Right lobe of liver (tissue), 6 donors: ENCODE measurements around the gene FBXO2. TPM values are rescaled to one million over a fixed set of nuclear protein-coding genes. Genes with fewer than 3 reads are reported as not detected.
A peak's percentile ranks its signal among the peaks of the same experiment; 100 is the strongest.

Source experiments
- ATAC-seq, 4 donors: fragments of 200-7000 bp; cut with Tn5 transposase; one replicate each; pipeline ENCODE4 v1.9.1; 2020; ENCODE audit warnings: mild to moderate bottlenecking in 4 of 4, moderate library complexity in 4 of 4
- DNase-seq, 3 donors: peaks; one replicate each; pipeline ENCODE4 v3.0.0-alpha.2; 2020
- H3K27ac ChIP-seq, 3 donors: fragments of 200-600 bp; one replicate each; pipeline ENCODE4 v1.8.0; 2022
- H3K27me3 ChIP-seq, 2 donors: fragments of 200-600 bp; one replicate each; pipeline ENCODE4 v1.8.0; 2022
- H3K36me3 ChIP-seq, 4 donors: fragments of 200-600 bp; sonication (generic) in 1 of 4; one replicate each; pipeline versions ENCODE4 v1.5.1 to v1.8.0; 2017 to 2022; ENCODE audit warnings: control low read depth in 1 of 4
- H3K4me1 ChIP-seq, 4 donors: fragments of 200-600 bp; sonication (generic) in 1 of 4; one replicate each; pipeline versions ENCODE4 v1.5.1 to v1.8.0; 2017 to 2022; ENCODE audit warnings: control low read depth in 1 of 4
- H3K4me3 ChIP-seq, 3 donors: fragments of 200-600 bp; one replicate each; pipeline ENCODE4 v1.8.0; 2022
- H3K9me3 ChIP-seq, 4 donors: fragments of 200-600 bp; sonication (generic) in 1 of 4; one replicate each; pipeline versions ENCODE4 v1.5.1 to v1.8.0; 2017 to 2022; ENCODE audit warnings: control low read depth in 1 of 4
- CTCF ChIP-seq, 4 donors: fragments of 200-600 bp in 3 of 4; fragments of 450-650 bp in 1 of 4; IDR thresholded peaks; one replicate each; pipeline versions ENCODE4 v1.5.1 to v1.8.0; 2016 to 2022; ENCODE audit warnings: antibody characterized with exemption in 4 of 4, mild to moderate bottlenecking in 2 of 4
- POLR2A ChIP-seq: fragments of 450-650 bp; IDR thresholded peaks from one replicate; pipeline ENCODE4 v1.6.1; 2017; ENCODE audit warnings: antibody characterized with exemption, mild to moderate bottlenecking
- WGBS: methylation state at CpG from one replicate; pipeline ENCODE4 v1.1.6; 2018; ENCODE audit warnings: low coverage, low lambda C conversion rate; ENCODE audit not compliant: insufficient coverage; ENCODE audit errors: missing lambda C conversion rate; 5-methylcytosine and 5-hydroxymethylcytosine counted together
- intact Hi-C, 2 donors: fragments of 100-400 bp; cut with DNase I; formaldehyde crosslinking; loops; one replicate each; pipeline versions ENCODE4 v1.11.2 to v1.14.1; 2022
- long read RNA-seq: library from polyadenylated mRNA; unstranded; transcript quantifications from one replicate; pipeline ENCODE4 v2.0.0, GENCODE V29; 2019
- total RNA-seq, 6 experiments: library from RNA; depleted of rRNA in 2 of 6; stranded (reverse); fragments of >200 nt in 2 of 6; fragmentation: NEBNext Ultra II Directional in 3 of 6; extraction: Animal tissue kit (Norgen Biotek cat#: 25700) in 3 of 6; gene quantifications; one replicate each; pipeline versions ENCODE4 v1.1.0 to v1.2.4, GENCODE V29; 2016 to 2023
- donor health status: DM: no; HTN: yes; CAD: no.
- donor health status: DM: no; HTN: no; CAD: no.
- donor health status: DM: no; HTN: no; CAD: no.
- donor health status: DM: no; HTN: yes; CAD: no.
- donor health status: DM: no; HTN: yes; CAD: no.

FBXO2 gene
- total RNA-seq: 10 to 100 TPM in 4 of 6 experiments, 1 to 10 TPM in 2; 6.6 to 23.7 (median 16.0) TPM
- long read RNA-seq, partial matches to known transcripts: 5 of 5 reads
- long read RNA-seq, other reads (novel, unspliced or antisense): 0 of 5 reads

- ATAC-seq: peak; percentile 40 to 71 (median 60)
- Histone ChIP-seq H3K36me3 (no peaks in the 10 kb centered on the region), H3K9me3 (no peaks in the 10 kb centered on the region), H3K27ac (peak within 1 kb of the TSS in 1 of 3 donors; percentile 8), H3K27me3 (no peaks in the 10 kb centered on the region), H3K4me1 (peaks cover 0 to 16% (median 5%) of the 10 kb centered on the region in 4 donors), H3K4me3 (peak within 1 kb of the TSS; percentile 57 to 68 (median 59))
- intact Hi-C loops: loop anchor here (5.0 kb wide), 2 partner anchors 58 to 68 kb away; no protein-coding TSS in a partner anchor
- TF ChIP-seq CTCF (IDR thresholded peaks at IDR 0.05) (no peak), POLR2A (no peak)
- 5% methylated on average over 8 of the region's 94 CpGs for WGBS
- DNase-seq: peak; percentile 60 to 75 (median 74)
Measured at GRCh38 chr1:11654137-11654938, at the start of gene FBXO2, which contains the start of gene FBXO44. FBXO2 (minus strand) TSS chr1:11654429; CDS start chr1:11654340, 89 bp downstream. FBXO44 (plus strand) TSS chr1:11654877; CDS start chr1:11655836, 959 bp downstream.

GRCh38 chr1:11703357-11704193 lies 49.3 kb upstream of the FBXO2 start:
- Histone ChIP-seq H3K4me3 (no peak overlapping the region), H3K36me3 (no peaks in the 10 kb centered on the region), H3K9me3 (no peaks in the 10 kb centered on the region), H3K4me1 (no peaks in the 10 kb centered on the region), H3K27ac (no peak overlapping the region), H3K27me3 (no peaks in the 10 kb centered on the region)
- no peak for ATAC-seq
- no peak for TF ChIP-seq POLR2A
- TF ChIP-seq CTCF (IDR thresholded peaks at IDR 0.05): no peak
- 43% methylated on average over 3 of the region's 8 CpGs for WGBS
- intact Hi-C loops: no loop called here
- no peak for DNase-seq

GRCh38 chr1:11701981-11702803 lies 48.0 kb upstream of the FBXO2 start:
- no peaks in the 10 kb centered on the region for H3K27me3 ChIP-seq
- no peaks in the 10 kb centered on the region for H3K4me1 ChIP-seq
- TF ChIP-seq POLR2A: no peak
- no peak for TF ChIP-seq CTCF (IDR thresholded peaks at IDR 0.05)
- intact Hi-C loops: no loop called here
- H3K4me3 ChIP-seq: no peak overlapping the region
- no peak for DNase-seq
- H3K36me3 ChIP-seq: no peaks in the 10 kb centered on the region
- WGBS: 73% methylated on average over 14 of the region's 15 CpGs
- no peak overlapping the region for H3K27ac ChIP-seq
- no peaks in the 10 kb centered on the region for H3K9me3 ChIP-seq
- ATAC-seq: no peak

GRCh38 chr1:11701551-11701961 lies 47.3 kb upstream of the FBXO2 start:
- Histone ChIP-seq H3K4me1 (no peaks in the 10 kb centered on the region), H3K27me3 (no peaks in the 10 kb centered on the region), H3K4me3 (no peak overlapping the region), H3K9me3 (no peaks in the 10 kb centered on the region), H3K36me3 (no peaks in the 10 kb centered on the region), H3K27ac (no peak overlapping the region)
- WGBS: 66% methylated on average over 2 of the region's 15 CpGs
- TF ChIP-seq POLR2A (no peak), CTCF (IDR thresholded peaks at IDR 0.05) (no peak)
- intact Hi-C loops: no loop called here
- DNase-seq: no peak
- no peak for ATAC-seq
